KOPT-K1 (cell line): ENCODE measurements around the gene MINDY3.
"Not testable (repeated sequence)": the region's sequence is repeated elsewhere in the genome, so short reads cannot be mapped to it uniquely, and the experiment has no call there.

ENCODE experiments used
- H3K27ac ChIP-seq: fragments of 200-600 bp; sonication (generic); 2 replicates; pipeline ENCODE4 v1.5.1; 2016; ENCODE audit warnings: antibody characterized with exemption, mild to moderate bottlenecking, low read depth, low read length; ENCODE audit not compliant: poor library complexity, severe bottlenecking
- H3K36me3 ChIP-seq: fragments of 200-600 bp; sonication (generic); 2 replicates; pipeline ENCODE4 v1.5.1; 2017; ENCODE audit warnings: antibody characterized with exemption, mild to moderate bottlenecking, low read length, moderate library complexity; ENCODE audit not compliant: insufficient read depth
- H3K9me3 ChIP-seq: fragments of 200-600 bp; sonication (generic); 2 replicates; pipeline ENCODE4 v1.5.1; 2017; ENCODE audit warnings: antibody characterized with exemption, low read length, mild to moderate bottlenecking; ENCODE audit not compliant: insufficient read depth, poor library complexity, severe bottlenecking

MINDY3 gene

GRCh38 chr10:15859906-15860691 is at the start of gene MINDY3:
TSS of gene MINDY3 (minus strand) at chr10:15860507. CDS start at chr10:15860299, 208 bp downstream.
- H3K36me3 ChIP-seq = no peaks in the 10 kb centered on the region
- peak within 1 kb of the TSS; percentile 66 for H3K27ac ChIP-seq
- H3K9me3 ChIP-seq = peaks cover 7% of the 10 kb centered on the region

GRCh38 chr10:15901889-15902288 is 41.6 kb upstream of the MINDY3 start:
- no peaks in the 10 kb centered on the region for H3K36me3 ChIP-seq
- H3K27ac ChIP-seq = no peak overlapping the region
- H3K9me3 ChIP-seq = no peaks in the 10 kb centered on the region

GRCh38 chr10:15898046-15898445 is 37.7 kb upstream of the MINDY3 start:
- Histone ChIP-seq H3K36me3 (no peaks in the 10 kb centered on the region), H3K9me3 (no peaks in the 10 kb centered on the region), H3K27ac (no peak overlapping the region)

GRCh38 chr10:15897287-15897686 is 37.0 kb upstream of the MINDY3 start:
- Histone ChIP-seq H3K27ac (no peak overlapping the region), H3K9me3 (no peaks in the 10 kb centered on the region), H3K36me3 (no peaks in the 10 kb centered on the region)

GRCh38 chr10:15896654-15897053 is 36.3 kb upstream of the MINDY3 start:
- Histone ChIP-seq H3K36me3 (no peaks in the 10 kb centered on the region), H3K27ac (no peak overlapping the region), H3K9me3 (no peaks in the 10 kb centered on the region)

- Histone ChIP-seq H3K9me3 (no peaks in the 10 kb centered on the region), H3K36me3 (no peaks in the 10 kb centered on the region), H3K27ac (no peak overlapping the region)
Measured at GRCh38 chr10:15884447-15884846, 24.1 kb upstream of the MINDY3 start.

- H3K9me3 ChIP-seq = no peaks in the 10 kb centered on the region
- H3K36me3 ChIP-seq = no peaks in the 10 kb centered on the region
- H3K27ac ChIP-seq = no peak overlapping the region
Measured at GRCh38 chr10:15881542-15881941, 21.2 kb upstream of the MINDY3 start.

- Histone ChIP-seq H3K27ac (no peak overlapping the region), H3K9me3 (no peaks in the 10 kb centered on the region)
Measured at GRCh38 chr10:15879663-15880062, 19.4 kb upstream of the MINDY3 start.

GRCh38 chr10:15879058-15879457 is 18.8 kb upstream of the MINDY3 start:
- H3K36me3 ChIP-seq = no peaks in the 10 kb centered on the region
- H3K27ac ChIP-seq = no peak overlapping the region
- no peaks in the 10 kb centered on the region for H3K9me3 ChIP-seq

More at GRCh38 chr10:15879663-15880062, 19.4 kb upstream of the MINDY3 start:
- H3K36me3 ChIP-seq = no peaks in the 10 kb centered on the region

- no peaks in the 10 kb centered on the region for H3K36me3 ChIP-seq
- H3K9me3 ChIP-seq = no peaks in the 10 kb centered on the region
- H3K27ac ChIP-seq = no peak overlapping the region
Measured at GRCh38 chr10:15877836-15878576, 17.7 kb upstream of the MINDY3 start.

GRCh38 chr10:15876274-15876673 is 16.0 kb upstream of the MINDY3 start:
- H3K9me3 ChIP-seq, H3K27ac ChIP-seq, H3K36me3 ChIP-seq: not testable (repeated sequence)

GRCh38 chr10:15872645-15873044 is 12.3 kb upstream of the MINDY3 start:
- not testable (repeated sequence) for H3K36me3 ChIP-seq, H3K9me3 ChIP-seq, H3K27ac ChIP-seq

GRCh38 chr10:15871823-15872222 is 11.5 kb upstream of the MINDY3 start:
- no peaks in the 10 kb centered on the region for H3K36me3 ChIP-seq
- H3K27ac ChIP-seq = no peak overlapping the region
- no peaks in the 10 kb centered on the region for H3K9me3 ChIP-seq

- Histone ChIP-seq H3K36me3 (no peaks in the 10 kb centered on the region), H3K27ac (no peak overlapping the region)
Measured at GRCh38 chr10:15869935-15870334, 9.6 kb upstream of the MINDY3 start.

GRCh38 chr10:15868006-15868405 is 7.7 kb upstream of the MINDY3 start:
- no peaks in the 10 kb centered on the region for H3K9me3 ChIP-seq
- H3K27ac ChIP-seq = no peak overlapping the region
- H3K36me3 ChIP-seq = no peaks in the 10 kb centered on the region

More at GRCh38 chr10:15869935-15870334, 9.6 kb upstream of the MINDY3 start:
- no peaks in the 10 kb centered on the region for H3K9me3 ChIP-seq
